Left kidney (tissue), 2 donors: ENCODE measurements around the gene PIGV. TPM values are rescaled to one million over a fixed set of nuclear protein-coding genes. Genes with fewer than 3 reads are reported as not detected.
"Not testable (repeated sequence)": the region's sequence is repeated elsewhere in the genome, so short reads cannot be mapped to it uniquely, and the experiment has no call there.

Experiments used
- DNase-seq: peaks from one replicate; pipeline ENCODE4 v3.0.0-alpha.2; 2013
- polyA plus RNA-seq: library from polyadenylated mRNA; unstranded; fragments of 120-200 nt; gene quantifications from one replicate; pipeline ENCODE4 v1.2.1, GENCODE V29; 2013; ENCODE audit not compliant: insufficient read length

The PIGV gene
- polyA plus RNA-seq, 1 donor = 19.2 TPM

GRCh38 chr1:26832249-26832960 is 44.7 kb downstream of the PIGV start:
- no peak for DNase-seq

GRCh38 chr1:26833432-26834405 is 46.0 kb downstream of the PIGV start:
- DNase-seq = no peak

- not testable (repeated sequence) for DNase-seq
Measured at GRCh38 chr1:26837665-26838064, 49.9 kb downstream of the PIGV start.

- no peak for DNase-seq
Measured at GRCh38 chr1:26838474-26839338, 51.0 kb downstream of the PIGV start.

GRCh38 chr1:26839339-26839722 is 51.6 kb downstream of the PIGV start:
- no peak for DNase-seq

GRCh38 chr1:26839779-26840178 is 52.0 kb downstream of the PIGV start:
- no peak for DNase-seq

- no peak for DNase-seq
Measured at GRCh38 chr1:26844424-26845196, 56.9 kb downstream of the PIGV start.

- not testable (repeated sequence) for DNase-seq
Measured at GRCh38 chr1:26847826-26848225, 60.1 kb downstream of the PIGV start.

Other genes with a start within 250 kb of the PIGV start
- 117 TPM for gene ARID1A, start 91.9 kb upstream of the PIGV start, polyA plus RNA-seq
- 21.2 TPM for gene ZDHHC18, start 38.7 kb downstream of the PIGV start, polyA plus RNA-seq
- 0.55 TPM for gene SFN, start 75.2 kb downstream of the PIGV start, polyA plus RNA-seq
- gene GPN2, start 102.3 kb downstream of the PIGV start, polyA plus RNA-seq = 32.7 TPM
- gene GPATCH3, start 112.5 kb downstream of the PIGV start, polyA plus RNA-seq = 14.8 TPM
- 1.00 TPM for gene NR0B2, start 126.0 kb downstream of the PIGV start, polyA plus RNA-seq
- 84.9 TPM for gene NUDC, start 133.8 kb downstream of the PIGV start, polyA plus RNA-seq
- 7.5 TPM for gene KDF1, start 172.5 kb downstream of the PIGV start, polyA plus RNA-seq
- 3.6 TPM for gene TRNP1, start 205.7 kb downstream of the PIGV start, polyA plus RNA-seq
- 0.65 TPM for gene TENT5B, start 224.9 kb downstream of the PIGV start, polyA plus RNA-seq